Stimulated activated CD8-positive, alpha-beta memory T cell treated with anti-CD3 and anti-CD28 coated beads, Interleukin-12 subunit alpha, Interleukin-12 subunit beta, amount 100 ng/mL, for 4 hours (primary cell): ENCODE measurements around the gene ITPR2.

ENCODE experiments used
- DNase-seq: peaks from one replicate; pipeline ENCODE4 v3.0.0-alpha.2; 2020; ENCODE audit warnings: low read depth

ITPR2 gene

DNA sequence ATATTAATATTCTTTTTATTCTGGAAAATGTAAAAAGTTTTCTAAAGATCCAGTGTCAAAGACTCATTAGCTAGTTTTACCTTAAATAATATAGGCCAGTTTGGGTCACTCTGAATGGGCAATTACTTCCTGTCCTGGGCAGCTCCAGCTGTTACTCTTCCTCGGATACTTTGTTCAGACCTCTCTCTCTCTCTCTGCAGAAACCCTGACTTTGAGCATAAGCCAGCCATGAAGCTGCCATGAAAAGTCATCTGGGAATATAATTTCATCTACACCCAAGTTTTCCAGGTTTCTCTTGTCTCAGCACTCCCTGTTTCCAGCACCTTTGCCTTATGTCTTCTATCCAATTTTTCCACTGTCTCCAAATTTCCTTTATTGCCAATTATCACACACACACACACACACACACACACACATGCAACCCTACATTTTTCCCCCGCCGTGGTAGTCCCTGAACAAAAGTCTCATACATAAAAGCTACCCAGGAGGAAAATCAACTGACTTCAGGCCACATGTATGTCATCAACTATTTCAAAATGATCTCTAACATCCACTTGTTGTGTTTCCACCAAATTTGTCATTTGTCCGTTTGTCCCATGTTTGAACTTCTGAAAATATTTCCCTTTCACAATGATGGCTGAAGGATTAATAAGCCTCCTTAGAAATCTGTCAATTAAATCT lies 319.5 kb downstream of the ITPR2 start:
- no peak for DNase-seq

DNA sequence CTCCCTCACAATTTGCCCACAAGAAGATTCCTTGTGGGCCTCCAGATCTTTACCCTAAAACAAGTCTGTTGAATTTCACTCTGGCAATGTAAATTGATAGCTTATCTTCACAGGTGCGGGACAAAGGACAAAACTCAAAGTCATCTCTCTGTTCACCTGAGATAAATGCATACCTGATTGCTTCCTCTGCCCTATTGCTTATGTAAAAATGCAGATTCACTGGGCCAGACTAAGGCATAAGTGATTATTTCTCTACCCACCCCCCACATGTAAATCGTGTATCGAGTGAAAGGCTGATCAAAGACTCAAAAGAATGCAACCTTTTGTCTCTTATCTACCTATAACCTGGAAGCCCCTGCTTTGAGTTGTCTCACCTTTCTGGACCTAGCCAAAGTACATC lies 320.8 kb downstream of the ITPR2 start:
- DNase-seq: no peak

DNA sequence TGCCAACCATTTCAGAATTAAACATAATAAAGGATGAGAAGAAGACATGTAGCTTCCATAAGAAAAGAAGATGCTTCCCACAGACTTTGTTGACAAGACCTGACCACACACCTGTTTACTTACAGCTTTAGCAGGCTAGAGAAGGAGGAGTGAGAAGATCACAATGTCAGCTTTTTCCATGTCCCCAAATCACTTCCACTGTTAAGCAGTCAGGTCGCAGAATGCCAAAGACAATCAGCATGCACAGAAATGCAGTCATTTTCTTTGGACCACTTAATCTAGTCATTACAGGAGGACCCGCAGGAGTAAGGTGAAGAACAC lies 322.7 kb downstream of the ITPR2 start:
- no peak for DNase-seq

- DNase-seq: no peak
These were observed 325.4 kb downstream of the ITPR2 start for GRCh38 chr12:26507613-26508012.

- no peak for DNase-seq
These were observed 332.9 kb downstream of the ITPR2 start for GRCh38 chr12:26499979-26500640.

DNA sequence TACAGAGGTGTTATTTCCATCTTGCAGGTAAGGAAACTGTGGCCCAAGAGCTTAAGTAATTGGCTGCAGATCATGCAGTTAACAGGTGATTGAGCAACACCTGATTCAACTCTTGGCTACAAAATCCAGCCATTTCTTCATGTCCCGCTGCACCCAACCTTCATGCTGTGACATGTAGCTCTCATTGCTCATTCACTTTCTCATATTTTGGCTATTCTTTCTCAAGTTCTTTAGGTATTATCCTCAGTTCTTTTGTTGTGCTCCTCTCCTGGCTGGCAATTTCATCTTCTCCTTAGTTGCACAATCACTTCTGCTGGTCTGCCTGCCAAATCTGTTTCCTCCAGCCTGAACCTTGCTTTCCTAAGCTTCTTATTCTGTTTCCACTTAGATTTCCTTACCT lies 336.8 kb downstream of the ITPR2 start:
- no peak for DNase-seq

- no peak for DNase-seq
These were observed 339.3 kb downstream of the ITPR2 start for GRCh38 chr12:26493656-26494055.

DNA sequence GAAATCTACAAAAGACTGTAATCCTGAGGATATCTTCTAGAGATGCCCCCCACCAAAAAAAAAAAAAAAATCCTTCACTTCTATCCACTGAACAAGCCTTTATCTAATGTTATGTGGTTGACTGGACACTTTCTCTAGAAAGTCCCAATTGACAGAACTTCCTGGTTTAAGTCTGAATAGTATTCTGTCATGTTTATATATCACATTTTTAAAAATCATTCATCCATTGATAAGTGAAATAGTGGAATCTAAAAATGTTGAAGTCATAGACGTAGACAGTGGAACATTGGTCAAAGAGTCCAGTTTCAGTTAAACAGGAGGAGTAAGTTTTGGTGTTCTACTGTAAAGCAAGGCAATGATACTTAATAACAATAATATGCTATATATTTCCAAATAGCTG lies 340.6 kb downstream of the ITPR2 start:
- no peak for DNase-seq

DNA sequence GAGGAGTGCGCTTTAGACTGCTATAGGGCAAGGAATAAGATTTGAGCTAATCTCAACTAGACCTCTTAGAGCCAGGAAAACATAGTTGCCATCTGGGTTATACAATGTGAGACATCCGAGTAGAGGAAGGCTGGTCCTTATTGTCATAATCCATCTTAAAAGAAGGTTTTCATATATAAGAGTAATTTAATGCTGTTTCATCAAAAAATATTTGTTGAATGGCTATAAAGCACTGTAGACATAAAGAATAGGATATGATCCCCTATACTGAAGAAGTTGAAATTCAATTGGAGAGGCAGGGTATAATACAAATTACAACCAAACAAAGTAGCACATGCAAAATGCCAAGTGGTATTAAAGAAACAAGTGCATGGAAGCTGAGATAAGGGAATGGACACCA lies 343.1 kb downstream of the ITPR2 start:
- DNase-seq: no peak

- DNase-seq: no peak
These were observed 344.6 kb downstream of the ITPR2 start for GRCh38 chr12:26488351-26488750.

DNA sequence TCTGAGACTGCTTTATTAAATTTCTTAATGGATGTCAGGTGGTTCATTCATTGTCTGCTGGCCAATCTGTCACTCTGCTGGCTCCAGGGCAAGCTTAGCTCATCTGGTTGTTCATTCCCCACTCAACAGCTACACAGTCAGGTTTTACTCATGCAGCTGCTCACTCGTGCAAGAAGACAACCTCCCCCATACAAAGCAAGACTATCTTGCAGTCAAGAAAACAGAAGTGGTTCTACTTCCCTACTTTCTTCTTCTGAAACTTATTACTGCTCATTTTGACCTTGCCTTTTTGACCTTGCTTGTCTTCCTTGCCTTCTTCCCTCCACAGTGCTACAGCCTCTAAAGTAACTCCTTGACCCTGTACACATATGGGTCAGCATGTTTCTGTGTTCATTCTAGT lies 359.7 kb downstream of the ITPR2 start:
- no peak for DNase-seq

DNA sequence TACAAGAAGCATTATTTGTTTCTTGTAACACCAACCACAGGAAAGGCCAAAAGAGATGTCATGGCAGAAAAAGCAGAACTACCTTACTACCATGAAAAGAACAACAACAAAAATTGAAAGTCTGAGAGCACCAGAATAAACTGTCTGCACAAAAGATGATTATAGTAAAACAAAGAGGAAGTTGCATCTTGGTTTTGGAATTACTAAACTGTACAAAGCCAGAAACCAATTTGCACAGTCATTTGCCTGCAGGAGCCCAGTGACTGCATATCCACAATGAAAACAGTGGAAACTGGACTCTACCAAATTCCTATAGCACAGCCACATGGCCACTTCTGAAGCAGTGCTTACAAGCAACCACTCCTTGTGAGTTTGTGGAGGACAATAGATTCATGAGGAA lies 361.4 kb downstream of the ITPR2 start:
- DNase-seq: no peak

DNA sequence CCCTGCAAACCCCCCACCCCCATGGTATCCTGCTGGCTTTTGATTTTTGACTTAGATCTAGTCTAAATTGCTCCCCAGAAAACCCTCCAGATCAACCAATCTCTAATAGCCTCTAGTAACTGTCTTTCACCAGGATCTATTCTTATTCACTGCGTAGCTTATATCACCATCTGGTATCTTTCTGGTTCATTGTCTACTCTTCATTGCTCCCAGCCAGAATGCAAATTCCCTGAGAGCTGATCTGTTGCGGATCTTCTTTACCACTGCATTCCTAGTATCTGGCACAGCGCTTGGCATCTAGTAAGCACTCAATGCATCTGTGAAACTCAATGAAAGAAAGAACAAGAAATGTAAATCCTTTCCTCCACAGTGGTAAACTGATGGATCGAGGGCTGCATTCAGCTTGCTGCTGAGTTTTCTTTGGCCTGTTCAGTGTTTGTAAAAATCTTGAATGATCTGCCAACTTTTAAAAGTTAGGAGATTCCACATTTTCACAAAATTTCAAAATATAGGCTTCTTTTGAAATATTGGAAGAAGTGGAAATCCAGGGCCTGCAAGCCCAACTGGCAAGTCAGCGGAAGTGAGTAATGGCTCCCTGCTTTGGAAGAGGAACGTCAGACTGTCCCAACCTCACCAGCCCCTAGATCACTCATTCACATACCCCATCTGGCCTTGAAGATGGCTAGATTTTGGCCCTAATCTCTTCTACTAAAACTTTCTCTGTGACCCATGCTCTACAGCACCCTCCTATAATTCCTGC lies 363.4 kb downstream of the ITPR2 start:
- no peak for DNase-seq

DNA sequence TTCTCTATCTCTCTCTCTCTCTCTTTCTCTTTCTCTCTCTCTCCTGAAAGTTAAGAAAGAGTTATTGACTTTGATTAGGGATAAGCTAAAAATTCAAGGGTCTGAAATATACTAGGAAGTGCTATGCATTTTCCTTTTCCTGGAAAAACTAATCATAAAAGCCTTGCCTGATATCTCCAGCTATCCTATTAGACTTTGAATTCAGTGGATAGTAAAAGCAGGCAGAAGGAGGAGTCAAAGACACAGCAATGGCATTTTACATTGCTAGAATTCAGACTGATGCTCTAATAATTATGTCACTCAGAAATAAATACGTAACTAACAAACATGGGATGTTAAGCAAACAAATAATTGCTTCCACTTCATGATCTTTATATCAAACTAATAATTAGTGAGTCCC lies 365.6 kb downstream of the ITPR2 start:
- no peak for DNase-seq

GRCh38 chr12:26466726-26467125 lies 366.3 kb downstream of the ITPR2 start:
- no peak for DNase-seq

DNA sequence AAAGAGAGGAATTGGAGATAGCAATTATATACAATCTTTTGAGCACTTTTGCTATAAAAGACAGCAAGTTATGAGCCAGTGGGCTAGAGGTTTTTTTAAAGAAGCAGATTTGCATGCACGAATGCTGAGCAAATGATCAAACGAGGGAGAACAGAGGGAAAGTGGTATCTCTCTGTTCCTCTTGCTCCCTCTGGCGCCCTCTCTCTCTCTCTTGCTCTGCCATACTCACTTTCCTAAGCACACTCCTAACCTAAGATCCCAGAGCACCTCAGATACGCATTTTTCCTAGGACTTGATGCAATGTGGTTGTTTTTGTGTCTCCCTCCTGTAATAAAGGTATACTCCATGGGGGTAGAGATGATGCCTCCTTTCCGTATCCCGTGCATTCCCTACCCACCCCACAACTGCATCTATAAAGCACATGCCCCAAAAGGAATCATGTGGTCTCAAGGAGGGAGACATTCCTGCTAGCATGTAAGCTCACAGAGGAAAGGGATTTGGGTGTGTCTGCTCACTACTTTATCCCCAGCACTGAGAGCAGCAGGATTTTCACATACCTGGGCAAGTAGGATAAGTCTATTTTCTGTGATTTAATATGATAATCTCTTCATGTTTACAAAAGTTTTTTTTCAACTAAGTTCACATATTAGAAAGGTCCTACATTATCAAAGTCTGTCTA lies 367.4 kb downstream of the ITPR2 start:
- DNase-seq: no peak

GRCh38 chr12:26461776-26462175 lies 371.2 kb downstream of the ITPR2 start:
- DNase-seq: no peak

- DNase-seq: no peak
These were observed 372.6 kb downstream of the ITPR2 start for GRCh38 chr12:26460361-26460760.

- no peak for DNase-seq
These were observed 376.9 kb downstream of the ITPR2 start for GRCh38 chr12:26455936-26456574.

DNA sequence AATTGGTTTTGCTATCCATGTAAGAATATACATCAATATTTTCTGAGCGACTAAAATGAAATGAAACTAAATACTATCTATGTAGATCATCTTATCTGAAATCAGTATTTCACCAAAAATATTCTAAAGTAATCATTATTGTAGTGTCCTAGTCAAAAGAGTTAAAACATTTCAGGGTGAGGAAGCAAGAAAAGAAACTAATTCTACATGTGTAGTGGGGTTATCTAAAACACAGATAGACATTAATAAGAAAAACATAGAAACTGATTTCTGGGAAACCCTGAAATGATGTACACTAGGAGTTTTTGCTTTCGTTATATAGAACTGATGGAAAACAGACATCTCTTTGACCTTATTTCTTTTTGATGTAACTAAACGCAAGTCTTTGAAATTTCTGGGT lies 379.7 kb downstream of the ITPR2 start:
- DNase-seq: no peak

GRCh38 chr12:26452511-26452910 lies 380.5 kb downstream of the ITPR2 start:
- no peak for DNase-seq

- no peak for DNase-seq
These were observed 381.2 kb downstream of the ITPR2 start for GRCh38 chr12:26451763-26452162.
